ENCODE measurements around the gene AGFG2. TPM values are rescaled to one million over a fixed set of nuclear protein-coding genes. Genes with fewer than 3 reads are reported as not detected.
A peak's percentile ranks its signal among the peaks of the same experiment; 100 is the strongest.

The AGFG2 gene
- total and polyA plus RNA-seq, 2 of the 13 experiments (the other 11 are each of a cell fraction or from before 2014, with no cell fraction given) = 125 to 132 TPM

GRCh38 chr7:100493476-100494264, 45.3 kb upstream of the AGFG2 start (continued):
- TF ChIP-seq MXD1 (CRISPR knock-in tag; IDR thresholded peaks at IDR 0.05) = no peak; the same call in 1 of the 2 replicates
- TF ChIP-seq HNF1A (IDR thresholded peaks at IDR 0.05; ENCODE audit: low read depth) = no peak
- TF ChIP-seq HNF1A (CRISPR knock-in tag; IDR thresholded peaks at IDR 0.05; ENCODE audit: borderline replicate concordance) = 0 out of 2 replicates have a peak, but pooled peaks have one; percentile 26
- no peak for TF ChIP-seq HDAC6 (IDR thresholded peaks at IDR 0.05; ENCODE audit: low read depth, low read length)
- no peak for TF ChIP-seq DMTF1 (CRISPR knock-in tag; IDR thresholded peaks at IDR 0.05)
- TF ChIP-seq TRIM24 (CRISPR knock-in tag; IDR thresholded peaks at IDR 0.05) = no peak
- 0 out of 2 replicates have a peak, but pooled peaks have one; percentile 53 for TF ChIP-seq ZNF614 (CRISPR knock-in tag; IDR thresholded peaks at IDR 0.05; ENCODE audit: borderline replicate concordance)
- no peak for TF ChIP-seq ZBTB42 (CRISPR knock-in tag; IDR thresholded peaks at IDR 0.05)
- no peak for TF ChIP-seq ZBTB20 (CRISPR knock-in tag; IDR thresholded peaks at IDR 0.05; ENCODE audit: borderline replicate concordance, low read depth)
- TF ChIP-seq ZNF280D (CRISPR knock-in tag; IDR thresholded peaks at IDR 0.05) = no peak
- 0 out of 2 replicates have a peak, but pooled peaks have one; percentile 5 for TF ChIP-seq FOXO1 (CRISPR knock-in tag; IDR thresholded peaks at IDR 0.05)
- TF ChIP-seq RARA (CRISPR knock-in tag; IDR thresholded peaks at IDR 0.05) = 0 out of 2 replicates have a peak, but pooled peaks have one; percentile 28
- no peak for TF ChIP-seq ZNF34 (CRISPR knock-in tag; IDR thresholded peaks at IDR 0.05; ENCODE audit: borderline replicate concordance)
- TF ChIP-seq HOXA5 (CRISPR knock-in tag; IDR thresholded peaks at IDR 0.05) = no peak
- 0 out of 2 replicates have a peak, but pooled peaks have one; percentile 30 for TF ChIP-seq TARDBP (CRISPR knock-in tag; IDR thresholded peaks at IDR 0.05)
- TF ChIP-seq ZNF326 (CRISPR knock-in tag; IDR thresholded peaks at IDR 0.05; ENCODE audit: borderline replicate concordance) = no peak
- no peak for TF ChIP-seq CSRNP2 (CRISPR knock-in tag; conservative IDR thresholded peaks at IDR 0.05; ENCODE audit: low read depth)
